Epithelial cell of proximal tubule (primary cell): Measurements from ENCODE around the gene FRMD3. TPM values are rescaled to one million over a fixed set of nuclear protein-coding genes. Genes with fewer than 3 reads are reported as not detected.

ENCODE experiments used
- DNase-seq: peaks from one replicate; pipeline ENCODE4 v3.0.0-alpha.2; 2011; ENCODE audit warnings: low read depth
- H3K4me3 ChIP-seq: 2 replicates; pipeline ENCODE4 v1.5.1; 2011; ENCODE audit warnings: low read depth, mild to moderate bottlenecking, low read length
- CTCF ChIP-seq: conservative IDR thresholded peaks from 2 replicates; pipeline ENCODE4 v1.5.1; 2012; ENCODE audit warnings: low read depth, mild to moderate bottlenecking, low read length
- total RNA-seq: library from RNA; depleted of rRNA; stranded (reverse); fragments of >200 nt; gene quantifications from 2 replicates; pipeline ENCODE4 v1.2.3, GENCODE V29; 2015

The FRMD3 gene
- total RNA-seq, 1 donor from 2014 or later = 2.4 TPM

- TF ChIP-seq CTCF = no peak
- no peak overlapping the region for H3K4me3 ChIP-seq
- DNase-seq = no peak
Measured at GRCh38 chr9:83396342-83396741, 141.9 kb downstream of the FRMD3 start.

- no peak for DNase-seq
- no peak for TF ChIP-seq CTCF
- H3K4me3 ChIP-seq = no peak overlapping the region
Measured at GRCh38 chr9:83392228-83392627, 146.0 kb downstream of the FRMD3 start.

- DNase-seq = no peak
- H3K4me3 ChIP-seq = no peak overlapping the region
Measured at GRCh38 chr9:83388346-83388745, 149.9 kb downstream of the FRMD3 start.

GRCh38 chr9:83387401-83388185 is 150.6 kb downstream of the FRMD3 start:
- no peak for TF ChIP-seq CTCF
- DNase-seq = no peak

More at GRCh38 chr9:83388346-83388745, 149.9 kb downstream of the FRMD3 start:
- no peak for TF ChIP-seq CTCF

GRCh38 chr9:83385317-83385716 is 152.9 kb downstream of the FRMD3 start:
- no peak overlapping the region for H3K4me3 ChIP-seq
- no peak for TF ChIP-seq CTCF
- DNase-seq = no peak

More at GRCh38 chr9:83387401-83388185, 150.6 kb downstream of the FRMD3 start:
- no peak overlapping the region for H3K4me3 ChIP-seq

- H3K4me3 ChIP-seq = no peak overlapping the region
- TF ChIP-seq CTCF = no peak
- no peak for DNase-seq
Measured at GRCh38 chr9:83384214-83384613, 154.0 kb downstream of the FRMD3 start.

- no peak for TF ChIP-seq CTCF
- H3K4me3 ChIP-seq = no peak overlapping the region
- no peak for DNase-seq
Measured at GRCh38 chr9:83383034-83383433, 155.2 kb downstream of the FRMD3 start.
